ENCODE data around the gene CLDN15.
"Not testable (repeated sequence)": the region's sequence is repeated elsewhere in the genome, so short reads cannot be mapped to it uniquely, and the experiment has no call there.

CLDN15 gene

GRCh38 chr7:101201695-101202602 is 35.7 kb downstream of the CLDN15 start:
- H3K4me3 ChIP-seq (replicated peaks; ENCODE audit: low read depth, low read length) = no peak overlapping the region
- TF ChIP-seq CTCF (IDR thresholded peaks at IDR 0.05; ENCODE audit: low read length, missing control alignments) = no peak

DNA sequence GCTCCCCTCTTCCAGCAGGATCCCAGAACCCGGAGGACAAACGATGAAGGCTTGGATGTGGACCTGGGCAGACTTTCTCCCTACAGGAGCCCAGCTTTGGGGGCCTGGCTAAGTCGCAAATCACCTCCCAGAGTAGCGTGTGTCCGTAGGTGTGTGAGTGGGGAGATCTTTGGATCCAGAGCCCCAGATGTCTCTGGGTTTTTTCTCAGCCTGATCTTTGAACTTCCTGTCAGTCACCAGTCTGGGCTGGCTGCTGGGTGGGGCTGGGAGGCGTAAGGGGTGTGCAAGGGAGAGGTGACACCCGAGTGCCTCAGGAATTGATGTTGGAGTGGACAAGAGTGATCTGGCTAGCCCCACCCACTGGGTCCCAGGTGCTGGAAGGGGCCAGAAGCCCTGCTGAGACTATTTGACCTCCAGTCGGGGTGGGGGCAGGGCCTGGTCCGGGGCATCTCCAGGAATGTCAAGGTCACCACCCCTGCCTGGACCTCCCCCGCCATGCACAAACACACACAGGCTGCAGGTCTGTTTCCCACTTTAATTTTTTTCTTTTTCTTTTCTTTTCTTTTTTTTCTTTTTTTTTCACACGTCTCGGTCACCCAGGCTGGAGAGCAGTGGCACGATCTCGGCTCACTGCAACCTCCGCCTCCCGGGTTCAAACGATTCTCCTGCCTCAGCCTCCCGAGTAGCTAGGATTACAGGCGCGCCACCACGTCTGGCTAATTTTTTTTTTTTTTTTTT is 36.6 kb downstream of the CLDN15 start, which contains the start of gene MOGAT3:
TSS of gene MOGAT3 (minus strand) at position 175 of the 738 bp plus-strand sequence. CDS start 182 bp downstream, outside the sequence.
- H3K4me3 ChIP-seq (replicated peaks; ENCODE audit: low read depth, low read length) = no peak within 1 kb of the TSS
- DNase-seq (ENCODE audit: low read depth) = no peak
- no peak for TF ChIP-seq CTCF (IDR thresholded peaks at IDR 0.05; ENCODE audit: low read length, missing control alignments)

More at GRCh38 chr7:101201695-101202602, 35.7 kb downstream of the CLDN15 start:
- DNase-seq (ENCODE audit: low read depth) = no peak

DNA sequence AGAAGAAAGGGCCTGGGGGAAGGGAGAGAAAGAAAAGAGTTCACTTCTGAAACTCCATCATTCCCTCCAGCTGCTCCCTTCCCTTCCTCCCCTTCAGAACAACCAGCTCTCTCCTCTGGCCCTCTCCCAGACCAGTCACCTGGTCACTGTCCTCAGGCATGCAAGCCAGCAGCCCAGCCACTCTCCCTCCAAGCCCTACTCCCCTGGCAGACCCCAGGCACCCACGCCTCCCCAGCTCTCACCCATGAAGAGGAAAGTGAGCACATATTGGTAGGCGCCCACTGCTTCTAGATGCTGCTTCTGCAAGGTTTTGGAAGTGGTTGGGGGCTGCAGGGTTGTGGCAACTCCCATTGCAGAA is 37.1 kb downstream of the CLDN15 start:
- no peak for DNase-seq (ENCODE audit: low read depth)
- no peak for TF ChIP-seq CTCF (IDR thresholded peaks at IDR 0.05; ENCODE audit: low read length, missing control alignments)
- H3K4me3 ChIP-seq (replicated peaks; ENCODE audit: low read depth, low read length) = no peak overlapping the region

- not testable (repeated sequence) for DNase-seq (ENCODE audit: low read depth); H3K4me3 ChIP-seq (replicated peaks; ENCODE audit: low read depth, low read length)
Measured at GRCh38 chr7:101199522-101199921, 38.1 kb downstream of the CLDN15 start.

DNA sequence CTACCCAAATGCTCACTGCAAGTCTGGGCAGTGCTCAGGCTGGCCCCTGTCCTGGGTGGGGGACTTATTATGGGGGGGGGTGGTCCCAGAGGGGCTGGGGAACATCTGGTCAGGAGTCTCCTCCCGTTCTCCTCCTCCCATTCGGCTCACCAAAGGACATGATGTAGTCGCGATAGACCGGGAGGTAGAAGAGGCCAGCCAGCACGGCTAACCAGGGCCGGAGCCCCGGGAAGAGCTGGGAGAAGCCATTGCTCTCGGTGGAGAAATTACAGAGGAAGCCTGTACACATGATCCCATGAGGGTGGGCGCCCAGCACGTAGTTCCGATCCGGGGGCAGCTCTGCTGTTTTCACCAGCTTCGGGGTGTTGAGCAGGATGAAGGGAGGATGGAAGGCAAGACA is 39.1 kb downstream of the CLDN15 start:
- no peak for DNase-seq (ENCODE audit: low read depth)
- H3K4me3 ChIP-seq (replicated peaks; ENCODE audit: low read depth, low read length) = no peak overlapping the region
- TF ChIP-seq CTCF (IDR thresholded peaks at IDR 0.05; ENCODE audit: low read length, missing control alignments) = no peak

- no peak overlapping the region for H3K4me3 ChIP-seq (replicated peaks; ENCODE audit: low read depth, low read length)
- DNase-seq (ENCODE audit: low read depth) = no peak
- no peak for TF ChIP-seq CTCF (IDR thresholded peaks at IDR 0.05; ENCODE audit: low read length, missing control alignments)
Measured at GRCh38 chr7:101197991-101198390, 39.6 kb downstream of the CLDN15 start.

DNA sequence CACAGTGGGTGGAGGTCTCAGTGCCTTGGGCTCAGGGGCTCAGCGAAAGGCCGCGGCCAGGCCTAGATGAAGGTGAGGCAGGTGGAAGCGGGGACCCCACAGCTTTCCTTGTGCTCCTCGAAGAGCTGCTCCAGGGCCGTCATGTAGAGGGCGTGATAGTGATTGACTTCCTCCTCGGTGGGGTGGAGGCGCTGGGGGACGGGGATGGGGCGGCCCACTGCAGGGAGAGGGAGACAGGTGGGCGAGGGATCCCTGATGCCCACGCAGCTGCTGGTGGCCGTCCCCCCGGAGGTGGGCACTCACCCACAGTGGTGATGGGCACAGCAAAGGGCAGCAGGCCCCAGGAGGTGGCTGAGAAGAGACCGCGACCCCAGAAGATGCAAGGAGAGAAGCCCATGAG is 41.7 kb downstream of the CLDN15 start:
- no peak for DNase-seq (ENCODE audit: low read depth)
- TF ChIP-seq CTCF (IDR thresholded peaks at IDR 0.05; ENCODE audit: low read length, missing control alignments) = no peak
- no peak overlapping the region for H3K4me3 ChIP-seq (replicated peaks; ENCODE audit: low read depth, low read length)

All from fibroblast of pulmonary artery (primary cell).